A549 (cell line): ENCODE measurements around the gene RPS2. TPM values are rescaled to one million over a fixed set of nuclear protein-coding genes. Genes with fewer than 3 reads are reported as not detected.
A peak's percentile ranks its signal among the peaks of the same experiment; 100 is the strongest.

Experiments used
- ATAC-seq, 2 experiments: fragments of 200-7000 bp in 1 of 2; fragments of >200 bp in 1 of 2; cut with Nextera tagmentation in 1 of 2; cut with Tn5 transposase in 1 of 2; 3 replicates each; pipeline versions ENCODE4 v1.8.0 to v1.9.1; 2018 to 2020; ENCODE audit warnings: mild to moderate bottlenecking in 1 of 2, moderate library complexity in 1 of 2
- CTCF ChIA-PET: fragments of 300-600 bp; sonication (Branson Sonifier 250); formaldehyde crosslinking; extraction: SDS; loops from one replicate; lab custom pipeline; 2021; ENCODE audit warnings: antibody characterized with exemption, inconsistent platforms; lab: Yijun Ruan, JAX
- POLR2A ChIA-PET: fragments of 350-600 bp; formaldehyde crosslinking; extraction: SDS; loops from one replicate; lab custom pipeline; 2021; ENCODE audit warnings: antibody characterized with exemption, inconsistent platforms; lab: Yijun Ruan, JAX
- DNase-seq, 2 experiments: peaks; one replicate each; pipeline versions ENCODE4 v3.0.0 to v3.0.0-alpha.2; 2011 to 2016; ENCODE audit warnings: low read depth in 1 of 2, low spot score in 1 of 2
- FAIRE-seq: peaks from 2 replicates; lab custom pipeline; 2011; peaks lifted over from hg19 to GRCh38; lab: Jason Lieb, UNC
- H3K27ac ChIP-seq, 2 experiments: fragments of >200 bp; sonication (Bioruptor Twin); formaldehyde crosslinking; 3 replicates each; pipeline ENCODE4 v1.5.1; 2016 to 2017
- H3K4me1 ChIP-seq: fragments of >200 bp; sonication (Bioruptor Twin); formaldehyde crosslinking; 3 replicates; pipeline ENCODE4 v1.6.1; 2016
- H3K4me2 ChIP-seq: fragments of >200 bp; sonication (Bioruptor Twin); formaldehyde crosslinking; 3 replicates; pipeline ENCODE4 v1.6.1; 2016
- H3K4me3 ChIP-seq: fragments of >200 bp; sonication (Bioruptor Twin); formaldehyde crosslinking; 3 replicates; pipeline ENCODE4 v1.5.1; 2016
- H3K9me3 ChIP-seq: fragments of >200 bp; sonication (Bioruptor Twin); formaldehyde crosslinking; 3 replicates; pipeline ENCODE4 v1.6.1; 2016
- BCL3 ChIP-seq: fragments of >200 bp; sonication (Bioruptor Twin); formaldehyde crosslinking; IDR thresholded peaks from 3 replicates; pipeline ENCODE4 v1.6.1; 2016
- CBX8 ChIP-seq: fragments of 200-600 bp; sonication (generic); IDR thresholded peaks from 2 replicates; pipeline ENCODE4 v1.6.1; 2016
- CEBPB ChIP-seq, 2 experiments: fragments of >200 bp in 1 of 2; sonication (Bioruptor Twin) in 1 of 2; formaldehyde crosslinking in 1 of 2; IDR thresholded peaks; 2 replicates each; pipeline ENCODE4 v1.6.1; 2012 to 2016
- CTCF ChIP-seq: fragments of >200 bp; sonication (Bioruptor Twin); formaldehyde crosslinking; IDR thresholded peaks from 3 replicates; pipeline ENCODE4 v1.5.1; 2016
- EHF ChIP-seq: fragments of 250-450 bp; sonication (Bioruptor Pico); IDR thresholded peaks from 2 replicates; pipeline ENCODE4 v1.5.0; 2020; ENCODE audit warnings: mild to moderate bottlenecking
- EP300 ChIP-seq, 2 experiments: fragments of >200 bp; sonication (Bioruptor Twin); formaldehyde crosslinking; IDR thresholded peaks; 2 replicates in 1 of 2; 3 replicates in 1 of 2; pipeline ENCODE4 v1.6.1; 2016 to 2017
- KDM1A ChIP-seq: fragments of 200-600 bp; sonication (generic); IDR thresholded peaks from 2 replicates; pipeline ENCODE4 v1.6.1; 2016; ENCODE audit warnings: low read depth, mild to moderate bottlenecking
- MAZ ChIP-seq: fragments of 150-350 bp; IDR thresholded peaks from 2 replicates; pipeline ENCODE4 v1.6.1; 2014; ENCODE audit warnings: antibody characterized with exemption, low read depth, low read length, borderline replicate concordance
- NPAS2 ChIP-seq: fragments of 250-450 bp; sonication (Bioruptor Pico); IDR thresholded peaks from 2 replicates; pipeline ENCODE4 v1.8.0; 2022; ENCODE audit warnings: mild to moderate bottlenecking, moderate library complexity, borderline replicate concordance
- POLR2A ChIP-seq: IDR thresholded peaks from 2 replicates; pipeline ENCODE4 v1.6.1; 2012; ENCODE audit warnings: mild to moderate bottlenecking, low read length
- RAD21 ChIP-seq, 2 experiments: fragments of >200 bp in 1 of 2; sonication (Bioruptor Twin) in 1 of 2; formaldehyde crosslinking in 1 of 2; IDR thresholded peaks in 1 of 2; conservative IDR thresholded peaks in 1 of 2; 2 replicates in 1 of 2; 3 replicates in 1 of 2; pipeline ENCODE4 v1.6.1; 2012 to 2018; ENCODE audit warnings: inconsistent platforms in 1 of 2
- RARB ChIP-seq: fragments of 250-450 bp; sonication (Bioruptor Pico); IDR thresholded peaks from 2 replicates; pipeline ENCODE4 v1.8.0; 2021; ENCODE audit warnings: mild to moderate bottlenecking, moderate library complexity
- REST ChIP-seq: fragments of 200-600 bp; sonication (generic); IDR thresholded peaks from 2 replicates; pipeline ENCODE4 v1.6.1; 2016; ENCODE audit warnings: antibody characterized with exemption, mild to moderate bottlenecking, moderate library complexity
- SMC3 ChIP-seq: fragments of >200 bp; sonication (Bioruptor Twin); formaldehyde crosslinking; IDR thresholded peaks from 3 replicates; pipeline ENCODE4 v1.6.1; 2018; ENCODE audit warnings: inconsistent platforms
- TFCP2L1 ChIP-seq: fragments of 250-450 bp; sonication (Bioruptor Pico); IDR thresholded peaks from 2 replicates; pipeline ENCODE4 v1.5.0; 2021; ENCODE audit warnings: mild to moderate bottlenecking
- USF2 ChIP-seq: fragments of 450-650 bp; IDR thresholded peaks from 2 replicates; pipeline ENCODE4 v1.6.1; 2014; ENCODE audit warnings: antibody characterized with exemption
- ZNF302 ChIP-seq: fragments of 250-450 bp; sonication (Bioruptor Pico); IDR thresholded peaks from 2 replicates; pipeline ENCODE4 v1.9.0; 2021; ENCODE audit warnings: inconsistent platforms, mild to moderate bottlenecking, moderate library complexity
- WGBS: methylation state at CpG from one replicate; pipeline ENCODE4 v1.1.6; 2017; ENCODE audit errors: missing lambda C conversion rate; 5-methylcytosine and 5-hydroxymethylcytosine counted together
- polyA plus RNA-seq, 4 experiments: library from polyadenylated mRNA; depleted of rRNA in 3 of 4; stranded (reverse); fragments of >200 nt; fragmentation: RNase III in 1 of 4; extraction: RNeasy Plus Mini Kit Qiagen cat#74134 plus additional on column Dnase treatment in 1 of 4; gene quantifications; 2 replicates in 3 of 4; 3 replicates in 1 of 4; pipeline ENCODE4 v1.2.3, GENCODE V29; 2011 to 2017

RPS2 gene
- polyA plus RNA-seq, 2 of the 4 experiments (the other 2 are of a cell fraction): 2,621 to 3,626 TPM

- POLR2A ChIA-PET: interaction anchor here (1.6 kb wide), 1 partner anchor 97 kb away, joined by 4 read pairs; the partner anchor contains the start of genes FAHD1 and HAGH
- no peak for TF ChIP-seq ZNF302 (CRISPR knock-in tag)
- TF ChIP-seq CTCF: no peak
- TF ChIP-seq USF2: no peak
- no peak for TF ChIP-seq POLR2A
- no peak for TF ChIP-seq EP300 (IDR thresholded peaks at IDR 0.05)
- TF ChIP-seq MAZ: no peak
- TF ChIP-seq TFCP2L1: no peak
- no peak for TF ChIP-seq NPAS2 (CRISPR knock-in tag)
- no peak for TF ChIP-seq REST
- no peak for TF ChIP-seq CBX8
- no peak for TF ChIP-seq BCL3
- no peak for TF ChIP-seq CEBPB (IDR thresholded peaks at IDR 0.05)
- TF ChIP-seq, all 56 proteins: peak for 0
- peaks cover 49% of the 10 kb centered on the region for H3K4me1 ChIP-seq
- WGBS: 69% methylated on average over 4 of the region's 5 CpGs
- H3K4me2 ChIP-seq: peak overlapping the region; percentile 70
- peak overlapping the region; percentile 76 to 88 for H3K27ac ChIP-seq
- FAIRE-seq (no peak), DNase-seq (no peak), ATAC-seq (no peak; a peak in 1 of 6 replicates)
- no peak overlapping the region for H3K4me3 ChIP-seq
- no peaks in the 10 kb centered on the region for H3K9me3 ChIP-seq
- CTCF ChIA-PET: interaction anchor here (0.8 to 2.4 kb wide), 17 partner anchors 9 to 80 kb away, joined by 3 to 15 read pairs (median 5); partner anchors contain the start of genes MEIOB and MSRB1
Observed at GRCh38 chr16:1924095-1924494, 40.5 kb downstream of the RPS2 start.

- Histone ChIP-seq H3K4me1 (peaks cover 48% of the 10 kb centered on the region), H3K4me3 (no peak overlapping the region), H3K27ac (peak overlapping the region; percentile 76 to 88), H3K4me2 (peak overlapping the region; percentile 70), H3K9me3 (no peaks in the 10 kb centered on the region)
- POLR2A ChIA-PET: interaction anchor here (1.6 kb wide), 1 partner anchor 97 kb away, joined by 4 read pairs; the partner anchor contains the start of genes FAHD1 and HAGH
- ATAC-seq (peak; percentile 75 to 90), DNase-seq (peak; percentile 72 to 88), FAIRE-seq (no peak)
- CTCF ChIA-PET: interaction anchor here (0.5 to 2.4 kb wide), 22 partner anchors 8 to 141 kb away, joined by 3 to 15 read pairs (median 4); partner anchors contain the start of genes MEIOB, MSRB1, NUBP2 and SPSB3
- TF ChIP-seq SMC3: peak; percentile 35; the same call in 2 of the 3 replicates
- no peak for TF ChIP-seq KDM1A
- TF ChIP-seq EHF (CRISPR knock-in tag): no peak
- TF ChIP-seq CTCF: peak; percentile 45
- peak; percentile 14 to 26; a peak in 1 of 5 replicates for TF ChIP-seq RAD21 (conservative IDR thresholded peaks at IDR 0.05 in 1 of 2, IDR thresholded peaks at IDR 0.05 in 1 of 2)
- no peak for TF ChIP-seq CEBPB (IDR thresholded peaks at IDR 0.05)
- TF ChIP-seq RARB (CRISPR knock-in tag): no peak
- 19% methylated on average over 21 of the region's 24 CpGs for WGBS
Observed at GRCh38 chr16:1923299-1924034, 41.2 kb downstream of the RPS2 start.
